Measurements from ENCODE around the gene RPUSD4.

DNA sequence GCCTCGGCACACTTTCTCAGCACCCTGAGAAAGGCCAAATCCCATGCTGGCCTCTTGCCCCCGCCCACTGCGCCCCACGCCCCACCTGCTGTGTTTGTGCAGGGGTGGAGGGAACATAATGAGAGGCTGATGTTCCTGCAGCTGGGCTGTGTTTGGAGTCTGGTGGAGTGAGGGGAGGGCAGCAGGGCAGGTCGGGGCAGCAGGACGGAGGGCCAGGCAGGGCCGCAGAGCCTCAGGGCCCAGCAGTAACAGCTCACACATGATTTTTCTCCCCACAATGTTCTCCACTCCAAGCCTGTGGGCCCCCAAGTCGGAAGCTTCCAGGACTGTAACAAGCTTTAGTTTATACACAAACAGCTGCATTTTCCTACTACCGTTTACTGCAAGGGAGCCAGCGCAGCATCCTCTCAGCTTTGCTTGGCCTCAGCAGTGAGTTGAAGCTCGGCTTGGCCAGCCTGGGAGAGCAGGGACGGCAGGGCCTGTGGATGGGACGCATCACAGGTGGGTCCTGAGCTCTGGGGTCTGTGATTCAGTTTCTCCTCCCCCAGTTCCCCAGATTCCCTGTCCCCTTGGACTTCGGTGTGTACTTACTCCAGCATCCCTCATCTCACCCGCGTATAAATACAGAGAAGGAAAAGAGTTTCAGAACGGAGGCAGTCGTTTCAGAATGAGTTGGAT is 51.0 kb downstream of the RPUSD4 start:
- TF ChIP-seq, protein P1, sequence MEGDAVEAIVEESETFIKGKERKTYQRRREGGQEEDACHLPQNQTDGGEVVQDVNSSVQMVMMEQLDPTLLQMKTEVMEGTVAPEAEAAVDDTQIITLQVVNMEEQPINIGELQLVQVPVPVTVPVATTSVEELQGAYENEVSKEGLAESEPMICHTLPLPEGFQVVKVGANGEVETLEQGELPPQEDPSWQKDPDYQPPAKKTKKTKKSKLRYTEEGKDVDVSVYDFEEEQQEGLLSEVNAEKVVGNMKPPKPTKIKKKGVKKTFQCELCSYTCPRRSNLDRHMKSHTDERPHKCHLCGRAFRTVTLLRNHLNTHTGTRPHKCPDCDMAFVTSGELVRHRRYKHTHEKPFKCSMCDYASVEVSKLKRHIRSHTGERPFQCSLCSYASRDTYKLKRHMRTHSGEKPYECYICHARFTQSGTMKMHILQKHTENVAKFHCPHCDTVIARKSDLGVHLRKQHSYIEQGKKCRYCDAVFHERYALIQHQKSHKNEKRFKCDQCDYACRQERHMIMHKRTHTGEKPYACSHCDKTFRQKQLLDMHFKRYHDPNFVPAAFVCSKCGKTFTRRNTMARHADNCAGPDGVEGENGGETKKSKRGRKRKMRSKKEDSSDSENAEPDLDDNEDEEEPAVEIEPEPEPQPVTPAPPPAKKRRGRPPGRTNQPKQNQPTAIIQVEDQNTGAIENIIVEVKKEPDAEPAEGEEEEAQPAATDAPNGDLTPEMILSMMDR (IDR thresholded peaks at IDR 0.05), result no peak
- TF ChIP-seq EZH2 (IDR thresholded peaks at IDR 0.05; ENCODE audit: borderline replicate concordance, insufficient read depth, low read depth, low read length, poor library complexity, severe bottlenecking), result no peak

Measured in B cell (primary cell).